ENCODE results near the gene RILP.

- no peak for TF ChIP-seq POLR2A (IDR thresholded peaks at IDR 0.05; ENCODE audit: low read depth)
- TF ChIP-seq CTCF (IDR thresholded peaks at IDR 0.05): no peak
- no peak for TF ChIP-seq POLR2AphosphoS5 (IDR thresholded peaks at IDR 0.05)
Observed at GRCh38 chr17:1597861-1598342, 51.8 kb downstream of the RILP start.

All from esophagus muscularis mucosa (tissue), 3 donors.